Measurements from ENCODE around the gene SLIT3.

Gene SLIT3

DNA sequence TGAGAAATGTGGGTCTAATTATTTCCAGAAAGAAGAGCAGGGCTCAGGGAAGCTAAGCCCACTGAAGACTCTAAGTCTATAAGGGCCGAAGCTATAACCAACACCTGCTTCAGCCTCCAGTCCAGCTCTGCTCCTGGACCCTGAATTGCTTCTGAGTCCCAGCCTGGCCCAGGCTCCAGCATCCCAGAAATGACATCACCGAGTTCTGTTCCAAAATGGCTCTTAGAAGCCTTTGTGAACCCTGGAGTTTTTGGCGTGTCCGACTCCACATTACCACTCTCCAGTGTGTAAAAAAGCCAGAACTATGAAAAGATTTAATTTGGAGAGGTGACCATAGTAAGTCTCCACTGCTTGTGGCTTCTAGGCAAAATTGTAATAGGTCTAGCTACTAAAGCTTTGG, 289.9 kb downstream of the SLIT3 start:
- Histone ChIP-seq H3K4me2 (ENCODE audit: low read length) (no peak overlapping the region), H3K9me3 (ENCODE audit: control insufficient read depth, insufficient read depth, low read length) (no peaks in the 10 kb centered on the region), H4K20me1 (ENCODE audit: control insufficient read depth, insufficient read depth, low read depth, low read length) (no peaks in the 10 kb centered on the region), H3K27me3 (ENCODE audit: control insufficient read depth, low read length) (no peaks in the 10 kb centered on the region; the same call in 1 of the 2 replicates), H3K4me3 (ENCODE audit: low read length) (no peak overlapping the region), H3K9me2 (replicated peaks; ENCODE audit: control insufficient read depth, low read length) (no peaks in the 10 kb centered on the region), H3F3A (ENCODE audit: control insufficient read depth, insufficient read depth) (no peaks in the 10 kb centered on the region), H3K27ac (ENCODE audit: low read depth, low read length) (no peak overlapping the region), H3K4me1 (ENCODE audit: control insufficient read depth, low read length) (no peaks in the 10 kb centered on the region), H3K36me3 (ENCODE audit: control insufficient read depth, low read length) (no peaks in the 10 kb centered on the region), H3K79me2 (ENCODE audit: control insufficient read depth, low read length) (no peaks in the 10 kb centered on the region)
- TF ChIP-seq, protein P1, sequence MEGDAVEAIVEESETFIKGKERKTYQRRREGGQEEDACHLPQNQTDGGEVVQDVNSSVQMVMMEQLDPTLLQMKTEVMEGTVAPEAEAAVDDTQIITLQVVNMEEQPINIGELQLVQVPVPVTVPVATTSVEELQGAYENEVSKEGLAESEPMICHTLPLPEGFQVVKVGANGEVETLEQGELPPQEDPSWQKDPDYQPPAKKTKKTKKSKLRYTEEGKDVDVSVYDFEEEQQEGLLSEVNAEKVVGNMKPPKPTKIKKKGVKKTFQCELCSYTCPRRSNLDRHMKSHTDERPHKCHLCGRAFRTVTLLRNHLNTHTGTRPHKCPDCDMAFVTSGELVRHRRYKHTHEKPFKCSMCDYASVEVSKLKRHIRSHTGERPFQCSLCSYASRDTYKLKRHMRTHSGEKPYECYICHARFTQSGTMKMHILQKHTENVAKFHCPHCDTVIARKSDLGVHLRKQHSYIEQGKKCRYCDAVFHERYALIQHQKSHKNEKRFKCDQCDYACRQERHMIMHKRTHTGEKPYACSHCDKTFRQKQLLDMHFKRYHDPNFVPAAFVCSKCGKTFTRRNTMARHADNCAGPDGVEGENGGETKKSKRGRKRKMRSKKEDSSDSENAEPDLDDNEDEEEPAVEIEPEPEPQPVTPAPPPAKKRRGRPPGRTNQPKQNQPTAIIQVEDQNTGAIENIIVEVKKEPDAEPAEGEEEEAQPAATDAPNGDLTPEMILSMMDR (IDR thresholded peaks at IDR 0.05; ENCODE audit: low read depth, low read length, poor library complexity, severe bottlenecking) = no peak
- TF ChIP-seq EZH2phosphoT487 (IDR thresholded peaks at IDR 0.05; ENCODE audit: borderline replicate concordance, low read length) = no peak

DNA sequence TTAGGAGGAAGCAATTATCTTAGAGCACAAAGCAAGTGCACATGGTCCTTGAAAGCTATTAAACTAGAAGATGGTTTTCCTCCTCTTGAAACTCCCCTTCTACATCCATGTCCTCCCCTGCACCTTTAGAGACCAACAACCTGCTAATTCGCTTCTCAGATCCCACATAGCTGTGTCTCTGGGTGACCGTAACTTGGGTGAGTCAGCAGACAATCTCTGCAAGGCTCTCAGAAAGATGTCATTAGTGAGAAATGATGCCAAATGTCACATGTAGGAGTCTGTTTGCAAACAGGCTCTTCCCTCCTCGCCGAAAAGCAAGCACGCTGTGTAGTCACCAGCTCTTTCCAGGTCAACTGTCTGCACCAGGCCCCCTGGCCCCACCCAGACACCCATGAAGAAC, 291.8 kb downstream of the SLIT3 start:
- H3K4me3 ChIP-seq (ENCODE audit: low read length) = no peak overlapping the region
- H3K4me2 ChIP-seq (ENCODE audit: low read length) = no peak overlapping the region
- no peak for TF ChIP-seq EZH2phosphoT487 (IDR thresholded peaks at IDR 0.05; ENCODE audit: borderline replicate concordance, low read length)
- TF ChIP-seq, protein P1 (IDR thresholded peaks at IDR 0.05; ENCODE audit: low read depth, low read length, poor library complexity, severe bottlenecking) = no peak
- H4K20me1 ChIP-seq (ENCODE audit: control insufficient read depth, insufficient read depth, low read depth, low read length) = no peaks in the 10 kb centered on the region
- H3K4me1 ChIP-seq (ENCODE audit: control insufficient read depth, low read length) = no peaks in the 10 kb centered on the region
- H3K27ac ChIP-seq (ENCODE audit: low read depth, low read length) = no peak overlapping the region
- H3F3A ChIP-seq (ENCODE audit: control insufficient read depth, insufficient read depth) = no peaks in the 10 kb centered on the region
- H3K27me3 ChIP-seq (ENCODE audit: control insufficient read depth, low read length) = no peaks in the 10 kb centered on the region; the same call in 1 of the 2 replicates
- H3K36me3 ChIP-seq (ENCODE audit: control insufficient read depth, low read length) = no peaks in the 10 kb centered on the region
- no peaks in the 10 kb centered on the region for H3K9me3 ChIP-seq (ENCODE audit: control insufficient read depth, insufficient read depth, low read length)
- H3K79me2 ChIP-seq (ENCODE audit: control insufficient read depth, low read length) = no peaks in the 10 kb centered on the region
- H3K9me2 ChIP-seq (replicated peaks; ENCODE audit: control insufficient read depth, low read length) = no peaks in the 10 kb centered on the region

GRCh38 chr5:169006842-169007790, 293.8 kb downstream of the SLIT3 start:
- no peaks in the 10 kb centered on the region for H3K9me3 ChIP-seq (ENCODE audit: control insufficient read depth, insufficient read depth, low read length)
- H3K79me2 ChIP-seq (ENCODE audit: control insufficient read depth, low read length) = no peaks in the 10 kb centered on the region
- H3K4me2 ChIP-seq (ENCODE audit: low read length) = no peak overlapping the region
- no peaks in the 10 kb centered on the region for H3K4me1 ChIP-seq (ENCODE audit: control insufficient read depth, low read length)
- no peaks in the 10 kb centered on the region; the same call in 1 of the 2 replicates for H3K27me3 ChIP-seq (ENCODE audit: control insufficient read depth, low read length)
- H4K20me1 ChIP-seq (ENCODE audit: control insufficient read depth, insufficient read depth, low read depth, low read length) = no peaks in the 10 kb centered on the region
- no peak overlapping the region for H3K27ac ChIP-seq (ENCODE audit: low read depth, low read length)
- TF ChIP-seq, protein P1 (IDR thresholded peaks at IDR 0.05; ENCODE audit: low read depth, low read length, poor library complexity, severe bottlenecking) = no peak
- no peak for TF ChIP-seq EZH2phosphoT487 (IDR thresholded peaks at IDR 0.05; ENCODE audit: borderline replicate concordance, low read length)
- H3K4me3 ChIP-seq (ENCODE audit: low read length) = no peak overlapping the region
- no peaks in the 10 kb centered on the region for H3K36me3 ChIP-seq (ENCODE audit: control insufficient read depth, low read length)
- no peaks in the 10 kb centered on the region for H3F3A ChIP-seq (ENCODE audit: control insufficient read depth, insufficient read depth)
- no peaks in the 10 kb centered on the region for H3K9me2 ChIP-seq (replicated peaks; ENCODE audit: control insufficient read depth, low read length)

All from DOHH2 (cell line).